Vagina (tissue), 2 donors: Measurements from ENCODE around the gene GKN1. TPM values are rescaled to one million over a fixed set of nuclear protein-coding genes. Genes with fewer than 3 reads are reported as not detected.

Experiments
- DNase-seq, 2 donors: peaks; one replicate each; pipeline ENCODE4 v3.0.0-alpha.2; 2017; ENCODE audit errors: extremely low spot score in 2 of 2
- H3K27ac ChIP-seq: fragments of 200-600 bp; sonication (generic); one replicate; pipeline ENCODE4 v1.5.1; 2019
- H3K27me3 ChIP-seq: fragments of 200-600 bp; sonication (generic); one replicate; pipeline ENCODE4 v1.5.1; 2019
- H3K36me3 ChIP-seq, 2 donors: fragments of 200-600 bp; sonication (generic); one replicate each; pipeline ENCODE4 v1.5.1; 2017 to 2019
- H3K4me1 ChIP-seq: fragments of 200-600 bp; sonication (generic); one replicate; pipeline ENCODE4 v1.5.1; 2019
- H3K4me3 ChIP-seq, 2 donors: fragments of 200-600 bp; sonication (generic); 1 replicate in 1 of 2; 2 replicates in 1 of 2; pipeline ENCODE4 v1.5.1; 2016 to 2019
- H3K9me3 ChIP-seq: fragments of 200-600 bp; sonication (generic); one replicate; pipeline ENCODE4 v1.5.1; 2019
- POLR2A ChIP-seq, 2 donors: fragments of 450-650 bp; IDR thresholded peaks; one replicate each; pipeline ENCODE4 v1.6.1; 2017; ENCODE audit warnings: antibody characterized with exemption in 2 of 2, mild to moderate bottlenecking in 2 of 2, moderate library complexity in 2 of 2
- POLR2AphosphoS5 ChIP-seq, 2 donors: sonication (generic); formaldehyde crosslinking; IDR thresholded peaks; one replicate each; pipeline ENCODE4 v1.9.0; 2017; ENCODE audit warnings: antibody characterized with exemption in 2 of 2, mild to moderate bottlenecking in 2 of 2, low read depth in 1 of 2; ENCODE audit not compliant: insufficient read depth in 1 of 2
- intact Hi-C: fragments of 100-400 bp; cut with DNase I; formaldehyde crosslinking; loops from one replicate; pipeline ENCODE4 v1.15.1; 2023
- total RNA-seq: library from RNA; depleted of rRNA; stranded (reverse); fragments of >200 nt; gene quantifications from one replicate; pipeline ENCODE4 v1.2.3, GENCODE V29; 2016
- TF ChIP-seq, protein P1 (sequence below), 3 experiments: fragments of 450-650 bp in 2 of 3; fragments of 200-600 bp in 1 of 3; sonication (generic) in 1 of 3; IDR thresholded peaks; one replicate each; pipeline ENCODE4 v1.5.1; 2017 to 2019; ENCODE audit warnings: antibody characterized with exemption in 3 of 3, mild to moderate bottlenecking in 2 of 3, moderate library complexity in 2 of 3

GKN1 gene
- total RNA-seq, 1 donor from 2014 or later, result not detected

GRCh38 chr2:68994864-68995263 is 20.4 kb downstream of the GKN1 start:
- Histone ChIP-seq H3K4me1 (no peaks in the 10 kb centered on the region), H3K27me3 (no peaks in the 10 kb centered on the region), H3K36me3 (no peaks in the 10 kb centered on the region), H3K4me3 (no peak overlapping the region), H3K27ac (no peak overlapping the region), H3K9me3 (no peaks in the 10 kb centered on the region)
- TF ChIP-seq, protein P1, sequence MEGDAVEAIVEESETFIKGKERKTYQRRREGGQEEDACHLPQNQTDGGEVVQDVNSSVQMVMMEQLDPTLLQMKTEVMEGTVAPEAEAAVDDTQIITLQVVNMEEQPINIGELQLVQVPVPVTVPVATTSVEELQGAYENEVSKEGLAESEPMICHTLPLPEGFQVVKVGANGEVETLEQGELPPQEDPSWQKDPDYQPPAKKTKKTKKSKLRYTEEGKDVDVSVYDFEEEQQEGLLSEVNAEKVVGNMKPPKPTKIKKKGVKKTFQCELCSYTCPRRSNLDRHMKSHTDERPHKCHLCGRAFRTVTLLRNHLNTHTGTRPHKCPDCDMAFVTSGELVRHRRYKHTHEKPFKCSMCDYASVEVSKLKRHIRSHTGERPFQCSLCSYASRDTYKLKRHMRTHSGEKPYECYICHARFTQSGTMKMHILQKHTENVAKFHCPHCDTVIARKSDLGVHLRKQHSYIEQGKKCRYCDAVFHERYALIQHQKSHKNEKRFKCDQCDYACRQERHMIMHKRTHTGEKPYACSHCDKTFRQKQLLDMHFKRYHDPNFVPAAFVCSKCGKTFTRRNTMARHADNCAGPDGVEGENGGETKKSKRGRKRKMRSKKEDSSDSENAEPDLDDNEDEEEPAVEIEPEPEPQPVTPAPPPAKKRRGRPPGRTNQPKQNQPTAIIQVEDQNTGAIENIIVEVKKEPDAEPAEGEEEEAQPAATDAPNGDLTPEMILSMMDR (IDR thresholded peaks at IDR 0.05), result no peak
- no peak for TF ChIP-seq POLR2AphosphoS5 (IDR thresholded peaks at IDR 0.05; ENCODE audit: insufficient read depth in 1 of 2, low read depth in 1 of 2)
- TF ChIP-seq POLR2A (IDR thresholded peaks at IDR 0.05), result no peak
- no peak for DNase-seq
- intact Hi-C loops, result no loop called here

DNA sequence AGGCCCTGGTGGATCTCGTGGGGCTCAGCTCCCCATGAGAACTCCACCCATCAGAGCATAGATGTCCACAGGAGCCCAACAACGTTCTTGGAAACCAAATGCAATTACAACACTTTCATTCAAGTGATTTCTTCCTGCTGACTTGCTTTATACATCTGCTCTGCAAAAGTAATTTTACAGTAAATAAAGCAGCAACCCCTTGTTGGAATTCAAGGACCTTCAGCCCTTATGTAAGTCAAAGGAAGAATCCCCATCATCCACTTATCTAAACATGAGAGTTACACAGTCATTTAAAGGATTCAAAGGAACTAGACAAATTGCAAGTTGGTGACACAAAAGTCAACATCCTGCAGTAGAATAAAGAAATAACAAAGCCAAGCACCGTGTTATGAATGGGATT is 21.5 kb downstream of the GKN1 start:
- DNase-seq, result no peak
- intact Hi-C loops, result no loop called here
- H3K4me1 ChIP-seq, result no peaks in the 10 kb centered on the region
- no peaks in the 10 kb centered on the region for H3K36me3 ChIP-seq
- no peaks in the 10 kb centered on the region for H3K9me3 ChIP-seq
- H3K27me3 ChIP-seq, result no peaks in the 10 kb centered on the region
- no peak overlapping the region for H3K4me3 ChIP-seq
- no peak for TF ChIP-seq POLR2AphosphoS5 (IDR thresholded peaks at IDR 0.05; ENCODE audit: insufficient read depth in 1 of 2, low read depth in 1 of 2)
- TF ChIP-seq POLR2A (IDR thresholded peaks at IDR 0.05), result no peak
- TF ChIP-seq, protein P1 (IDR thresholded peaks at IDR 0.05), result no peak
- H3K27ac ChIP-seq, result no peak overlapping the region

- H3K27ac ChIP-seq, result no peak overlapping the region
- no peak for TF ChIP-seq POLR2A (IDR thresholded peaks at IDR 0.05)
- TF ChIP-seq, protein P1 (IDR thresholded peaks at IDR 0.05), result no peak
- no peak for TF ChIP-seq POLR2AphosphoS5 (IDR thresholded peaks at IDR 0.05; ENCODE audit: insufficient read depth in 1 of 2, low read depth in 1 of 2)
- intact Hi-C loops, result no loop called here
Observed at GRCh38 chr2:68997401-68997800, 23.0 kb downstream of the GKN1 start.

DNA sequence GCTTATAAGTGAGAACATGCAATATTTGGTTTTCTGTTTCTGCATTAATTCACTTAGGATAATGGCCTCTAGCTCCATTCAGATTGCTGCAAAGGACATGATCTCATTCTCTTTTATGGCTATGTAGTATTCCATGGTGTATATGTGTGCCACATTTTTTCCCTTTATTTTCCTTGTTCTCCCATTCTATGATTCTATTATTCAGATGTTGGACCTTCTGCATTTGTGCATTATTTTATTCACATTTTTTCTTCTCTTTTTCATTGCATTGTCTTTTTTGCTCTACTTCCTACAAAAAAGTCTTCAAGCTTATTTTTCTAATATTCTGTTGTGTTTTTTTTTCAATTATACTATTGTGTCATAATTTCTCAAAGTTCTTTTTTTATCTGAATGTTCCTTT is 27.4 kb downstream of the GKN1 start:
- H3K4me3 ChIP-seq, result no peak overlapping the region
- no peaks in the 10 kb centered on the region for H3K9me3 ChIP-seq
- TF ChIP-seq POLR2A (IDR thresholded peaks at IDR 0.05), result no peak
- no peak for TF ChIP-seq POLR2AphosphoS5 (IDR thresholded peaks at IDR 0.05; ENCODE audit: insufficient read depth in 1 of 2, low read depth in 1 of 2)
- TF ChIP-seq, protein P1 (IDR thresholded peaks at IDR 0.05), result no peak
- no peak for DNase-seq
- no peaks in the 10 kb centered on the region for H3K36me3 ChIP-seq
- no peaks in the 10 kb centered on the region for H3K27me3 ChIP-seq
- H3K27ac ChIP-seq, result no peak overlapping the region
- intact Hi-C loops, result no loop called here
- no peaks in the 10 kb centered on the region for H3K4me1 ChIP-seq

More at GRCh38 chr2:68997401-68997800, 23.0 kb downstream of the GKN1 start:
- Histone ChIP-seq H3K4me3 (no peak overlapping the region), H3K9me3 (no peaks in the 10 kb centered on the region), H3K36me3 (no peaks in the 10 kb centered on the region), H3K27me3 (no peaks in the 10 kb centered on the region), H3K4me1 (no peaks in the 10 kb centered on the region)
- no peak for DNase-seq

GRCh38 chr2:69003731-69004130 is 29.3 kb downstream of the GKN1 start:
- TF ChIP-seq POLR2A (IDR thresholded peaks at IDR 0.05), result no peak
- TF ChIP-seq POLR2AphosphoS5 (IDR thresholded peaks at IDR 0.05; ENCODE audit: insufficient read depth in 1 of 2, low read depth in 1 of 2), result no peak
- TF ChIP-seq, protein P1 (IDR thresholded peaks at IDR 0.05), result no peak
- no peak overlapping the region for H3K4me3 ChIP-seq
- intact Hi-C loops, result no loop called here

More at GRCh38 chr2:69003731-69004130, 29.3 kb downstream of the GKN1 start:
- no peaks in the 10 kb centered on the region for H3K9me3 ChIP-seq
- DNase-seq, result no peak
- H3K4me1 ChIP-seq, result no peaks in the 10 kb centered on the region
- no peaks in the 10 kb centered on the region for H3K36me3 ChIP-seq
- no peaks in the 10 kb centered on the region for H3K27me3 ChIP-seq
- no peak overlapping the region for H3K27ac ChIP-seq
